GM13976 (cell line): Measurements from ENCODE around the gene SCLT1.
"Not testable (repeated sequence)": the region's sequence is repeated elsewhere in the genome, so short reads cannot be mapped to it uniquely, and the experiment has no call there.

Experiments
- DNase-seq: peaks from one replicate; pipeline ENCODE4 v3.0.0; 2012; ENCODE audit warnings: low spot score
- in situ Hi-C: fragments of 300-500 bp; cut with MboI; formaldehyde crosslinking; loops from one replicate; pipeline ENCODE4 v1.12.0; 2022; ENCODE audit warnings: low sequenced_read_pairs, mixed read lengths, inconsistent platforms; ENCODE audit not compliant: unreplicated experiment
- TF ChIP-seq, protein P1 (sequence below): IDR thresholded peaks from 2 replicates; pipeline ENCODE4 v1.5.1; 2012; ENCODE audit warnings: borderline replicate concordance, mild to moderate bottlenecking; ENCODE audit not compliant: insufficient read depth; ENCODE audit errors: extremely low read depth, missing control alignments, control extremely low read depth

The SCLT1 gene

DNA sequence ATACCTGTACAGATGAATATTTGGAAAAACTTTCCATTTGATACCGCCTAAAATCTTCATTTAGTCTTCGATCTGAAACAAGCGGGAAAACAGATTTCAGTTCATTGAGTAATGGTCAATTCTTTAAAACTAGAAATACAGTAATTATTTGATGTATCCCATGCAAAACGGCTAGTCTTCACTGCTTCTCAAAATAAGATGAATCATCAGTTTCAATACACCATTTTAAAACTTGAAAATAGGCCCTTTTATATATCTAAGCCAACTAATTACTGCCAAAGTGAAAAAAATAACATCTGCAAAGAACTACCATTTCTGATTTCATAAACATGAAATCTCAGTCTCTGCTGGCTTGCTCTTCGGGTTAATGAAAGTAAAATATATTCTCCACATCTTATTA, 11.0 kb downstream of the SCLT1 start:
- in situ Hi-C loops = no loop called here
- TF ChIP-seq, protein P1, sequence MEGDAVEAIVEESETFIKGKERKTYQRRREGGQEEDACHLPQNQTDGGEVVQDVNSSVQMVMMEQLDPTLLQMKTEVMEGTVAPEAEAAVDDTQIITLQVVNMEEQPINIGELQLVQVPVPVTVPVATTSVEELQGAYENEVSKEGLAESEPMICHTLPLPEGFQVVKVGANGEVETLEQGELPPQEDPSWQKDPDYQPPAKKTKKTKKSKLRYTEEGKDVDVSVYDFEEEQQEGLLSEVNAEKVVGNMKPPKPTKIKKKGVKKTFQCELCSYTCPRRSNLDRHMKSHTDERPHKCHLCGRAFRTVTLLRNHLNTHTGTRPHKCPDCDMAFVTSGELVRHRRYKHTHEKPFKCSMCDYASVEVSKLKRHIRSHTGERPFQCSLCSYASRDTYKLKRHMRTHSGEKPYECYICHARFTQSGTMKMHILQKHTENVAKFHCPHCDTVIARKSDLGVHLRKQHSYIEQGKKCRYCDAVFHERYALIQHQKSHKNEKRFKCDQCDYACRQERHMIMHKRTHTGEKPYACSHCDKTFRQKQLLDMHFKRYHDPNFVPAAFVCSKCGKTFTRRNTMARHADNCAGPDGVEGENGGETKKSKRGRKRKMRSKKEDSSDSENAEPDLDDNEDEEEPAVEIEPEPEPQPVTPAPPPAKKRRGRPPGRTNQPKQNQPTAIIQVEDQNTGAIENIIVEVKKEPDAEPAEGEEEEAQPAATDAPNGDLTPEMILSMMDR = no peak
- no peak for DNase-seq

DNA sequence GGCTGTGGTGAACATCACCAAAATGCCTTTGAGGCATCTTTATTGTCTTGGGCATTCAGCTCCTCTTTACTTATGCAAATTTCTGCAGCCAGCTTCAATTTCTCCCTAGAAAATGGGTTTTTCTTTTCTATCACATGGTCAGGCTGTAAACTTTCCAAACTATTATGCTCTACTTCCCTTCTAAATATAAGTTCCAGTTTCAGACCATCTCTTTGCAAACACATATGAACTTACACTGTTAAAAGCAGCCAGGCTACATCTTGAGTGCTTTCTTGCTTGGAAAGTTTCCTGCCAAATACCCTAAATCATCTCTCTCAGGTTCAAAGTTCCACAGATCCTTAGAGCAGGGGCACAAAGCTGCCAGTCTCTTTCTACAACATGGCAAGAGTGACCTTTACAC, 13.2 kb downstream of the SCLT1 start:
- no peak for DNase-seq
- in situ Hi-C loops = no loop called here
- TF ChIP-seq, protein P1 = no peak

DNA sequence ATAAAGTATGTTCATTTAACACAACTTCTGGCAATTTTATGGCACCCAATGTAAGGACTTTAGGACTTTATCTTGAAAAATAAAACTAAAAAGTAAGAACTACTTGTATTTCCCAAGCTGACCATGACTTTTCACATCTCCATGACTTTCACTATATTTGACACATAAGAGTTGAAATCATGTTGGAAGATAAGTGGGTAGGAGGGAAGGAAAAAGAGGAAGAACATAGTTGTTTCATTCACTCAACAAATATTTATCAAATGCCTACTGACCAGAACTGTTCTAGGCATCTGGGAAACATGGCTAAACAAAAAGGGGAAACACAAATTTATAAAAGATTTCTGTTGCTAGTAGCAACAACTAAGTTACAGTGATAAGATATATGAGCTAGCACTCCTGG, 16.0 kb downstream of the SCLT1 start:
- in situ Hi-C loops = no loop called here
- TF ChIP-seq, protein P1 = no peak

DNA sequence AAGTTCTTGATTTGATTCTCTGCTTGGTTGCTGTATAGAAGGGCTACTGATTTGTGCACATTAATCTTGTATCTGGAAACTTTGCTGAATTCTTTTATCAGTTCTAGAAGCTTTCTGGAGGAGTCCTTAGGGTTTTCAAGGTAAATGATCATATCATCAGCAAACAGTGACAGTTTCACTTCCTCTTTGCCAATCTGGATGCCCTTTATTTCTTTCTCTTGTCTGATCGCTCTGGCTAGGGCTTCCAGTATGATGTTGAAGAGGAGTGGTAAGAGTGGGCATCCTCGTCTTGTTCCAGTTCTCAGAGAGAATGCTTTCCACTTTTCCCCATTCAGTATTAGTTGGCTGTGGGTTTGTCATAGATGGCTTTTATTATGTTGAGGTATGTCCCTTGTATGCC, 23.8 kb downstream of the SCLT1 start:
- in situ Hi-C loops, DNase-seq: not testable (repeated sequence)

More for the DNA sequence above, 16.0 kb downstream of the SCLT1 start:
- DNase-seq = no peak

DNA sequence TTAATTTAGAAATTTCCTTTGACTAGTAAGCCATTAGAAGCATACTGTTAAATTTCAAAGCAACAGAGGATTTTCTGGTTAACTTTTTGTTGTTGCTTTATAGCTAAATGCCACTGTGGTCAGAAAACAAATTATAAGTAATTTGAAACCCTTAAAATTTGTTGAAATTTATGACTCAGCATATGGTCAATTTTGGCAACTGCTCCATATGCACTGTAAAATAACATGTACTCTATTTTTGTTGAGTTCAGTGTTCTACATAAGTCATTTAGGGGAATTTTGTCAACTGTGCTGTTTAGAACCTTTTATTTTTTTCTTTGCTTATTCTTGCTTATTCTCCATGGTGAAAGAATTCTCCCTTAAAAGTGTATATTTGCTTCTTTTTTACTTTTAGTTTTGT, 28.6 kb downstream of the SCLT1 start:
- TF ChIP-seq, protein P1 = no peak
- no peak for DNase-seq
- in situ Hi-C loops = no loop called here

DNA sequence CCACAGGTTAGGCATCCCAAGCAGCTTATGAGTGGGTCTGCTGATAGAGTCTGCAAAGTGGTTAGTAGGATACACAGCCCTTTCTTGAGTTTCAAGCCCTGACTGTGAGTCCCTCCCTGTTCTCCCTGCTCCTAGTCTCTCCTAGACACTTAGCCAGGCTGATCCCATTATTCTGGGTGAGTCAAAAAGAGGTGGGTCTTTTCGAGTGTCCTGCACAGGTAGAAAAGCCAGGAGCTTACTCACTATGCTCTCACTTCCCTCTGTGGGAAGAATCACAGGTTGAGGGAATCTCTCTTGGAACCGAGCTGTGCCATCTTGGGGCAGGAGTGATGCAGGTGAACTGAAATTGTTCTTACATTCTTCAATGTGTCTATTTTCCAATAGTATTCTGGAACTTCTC, 29.7 kb downstream of the SCLT1 start:
- TF ChIP-seq, protein P1 = no peak
- DNase-seq = no peak
- in situ Hi-C loops = no loop called here

DNA sequence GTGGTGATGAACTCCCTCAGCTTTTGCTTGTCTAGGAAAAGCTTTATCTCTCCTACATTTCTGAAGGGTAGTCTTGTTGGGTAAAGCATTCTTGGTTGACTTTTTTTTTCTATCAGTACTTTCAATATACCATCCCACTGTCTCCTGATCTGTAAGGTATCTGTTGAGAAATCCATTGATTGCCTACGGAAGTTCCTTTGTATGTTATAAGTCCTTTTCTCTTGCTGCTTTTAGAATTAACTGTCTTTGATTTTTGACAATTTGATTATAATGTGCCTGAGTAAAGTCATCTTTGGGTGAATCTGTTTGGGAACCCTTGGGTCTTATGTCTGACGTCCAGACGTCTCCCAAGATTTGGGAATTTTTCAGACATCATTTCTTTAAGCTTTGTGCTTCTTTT, 30.8 kb downstream of the SCLT1 start:
- DNase-seq = no peak
- in situ Hi-C loops = no loop called here
- TF ChIP-seq, protein P1 = no peak
